Adrenal gland (tissue), 12 donors: ENCODE data around the gene CEACAM1. TPM values are rescaled to one million over a fixed set of nuclear protein-coding genes. Genes with fewer than 3 reads are reported as not detected.
"Not testable (repeated sequence)": the region's sequence is repeated elsewhere in the genome, so short reads cannot be mapped to it uniquely, and the experiment has no call there.

Experiments
- DNase-seq, 7 donors: peaks; one replicate each; pipeline ENCODE4 v3.0.0-alpha.2; 2019 to 2020
- H3K27ac ChIP-seq, 5 donors: fragments of 200-600 bp; sonication (generic) in 4 of 5; 1 replicate in 3 of 5; 2 replicates in 2 of 5; pipeline versions ENCODE4 v1.5.1 to v1.8.0; 2016 to 2020; ENCODE audit warnings: mild to moderate bottlenecking in 1 of 5
- H3K27me3 ChIP-seq: fragments of 200-600 bp; 2 replicates; pipeline ENCODE4 v1.8.0; 2021
- H3K36me3 ChIP-seq, 2 donors: fragments of 200-600 bp; replicated peaks in 1 of 2; 1 replicate in 1 of 2; 2 replicates in 1 of 2; pipeline versions ENCODE4 v1.5.1 to v1.8.0; 2018 to 2022
- H3K4me1 ChIP-seq, 2 donors: fragments of 200-600 bp; replicated peaks in 1 of 2; 1 replicate in 1 of 2; 2 replicates in 1 of 2; pipeline versions ENCODE4 v1.5.1 to v1.8.0; 2018 to 2021
- H3K4me3 ChIP-seq, 4 donors: fragments of 200-600 bp; sonication (generic) in 3 of 4; one replicate each; pipeline ENCODE4 v1.5.1; 2016 to 2018
- H3K9me3 ChIP-seq, 3 donors: fragments of 200-600 bp; sonication (generic) in 1 of 3; replicated peaks in 1 of 3; 1 replicate in 2 of 3; 2 replicates in 1 of 3; pipeline versions ENCODE4 v1.5.1 to v1.8.0; 2016 to 2021
- CTCF ChIP-seq, 6 experiments: fragments of 450-650 bp in 4 of 6; fragments of 200-600 bp in 2 of 6; sonication (generic) in 1 of 6; IDR thresholded peaks; 1 replicate in 5 of 6; 2 replicates in 1 of 6; pipeline versions ENCODE4 v1.5.1 to v1.8.0; 2016 to 2021; ENCODE audit warnings: antibody characterized with exemption in 6 of 6, mild to moderate bottlenecking in 2 of 6, moderate library complexity in 1 of 6
- POLR2A ChIP-seq, 2 donors: fragments of 450-650 bp; IDR thresholded peaks; one replicate each; pipeline ENCODE4 v1.6.1; 2017; ENCODE audit warnings: antibody characterized with exemption in 2 of 2, mild to moderate bottlenecking in 2 of 2, moderate library complexity in 1 of 2
- WGBS, 4 donors: extraction: QIAGEN DNeasy Blood & Tissue Kit in 2 of 4; methylation state at CpG; one replicate each; pipeline versions ENCODE4 v1.1.5 to v1.1.7; 2013 to 2017; 5-methylcytosine and 5-hydroxymethylcytosine counted together
- intact Hi-C, 2 donors: fragments of 100-400 bp; cut with DNase I; formaldehyde crosslinking; loops; one replicate each; pipeline versions ENCODE4 v1.14.1 to v1.15.0; 2022 to 2023
- polyA plus RNA-seq, 3 donors: library from polyadenylated mRNA; stranded (reverse); fragments of 200-250 nt in 2 of 3; fragments of 350-450 nt in 1 of 3; fragmentation: Illumina TruSeq in 1 of 3; extraction: RNeasy Lipid Tissue Mini Kit (QIAGEN cat#74804) in 1 of 3; gene quantifications; one replicate each; pipeline ENCODE4 v1.2.3, GENCODE V29; 2013 to 2014
- total RNA-seq, 9 donors: library from RNA; depleted of rRNA in 4 of 9; stranded (reverse); fragments of >200 nt in 4 of 9; fragments of 120-200 nt in 1 of 9; fragmentation: NEBNext Ultra II Directional in 1 of 9; extraction: Animal tissue kit (Norgen Biotek cat#: 25700) in 1 of 9; gene quantifications; one replicate each; pipeline versions ENCODE4 v1.1.0 to v1.2.4, GENCODE V29; 2013 to 2023
- donor health status: healthy with polysubstance abuse.
- donor health status: Bipolar disorder and iron deficiency.
- donor health status: DM: yes; HTN: yes; CAD: no.
- donor health status: DM: no; HTN: no; CAD: no.
- donor health status: DM: no; HTN: no; CAD: no.
- donor health status: DM: yes; HTN: yes; CAD: no.

CEACAM1 gene
- total and polyA plus RNA-seq, 12 donors = 12.1 to 59.5 (median 24.6) TPM

- Histone ChIP-seq H3K27ac (no peak overlapping the region), H3K36me3 (no peaks in the 10 kb centered on the region), H3K9me3 (no peaks in the 10 kb centered on the region), H3K27me3 (no peaks in the 10 kb centered on the region), H3K4me1 (peaks cover 0 to 7% of the 10 kb centered on the region in 2 donors), H3K4me3 (peak overlapping the region in 1 of 4 donors; percentile 19)
- no peak for TF ChIP-seq CTCF (IDR thresholded peaks at IDR 0.05)
- no peak for TF ChIP-seq POLR2A (IDR thresholded peaks at IDR 0.05)
- intact Hi-C loops = no loop called here
- DNase-seq = no peak
- WGBS, 4 donors = 81 to 96% (median 87%) methylated on average over 3 to 5 of the region's 5 CpGs
Measured at GRCh38 chr19:42524250-42524649, 4.0 kb downstream of the CEACAM1 start.

GRCh38 chr19:42522262-42522661 is 6.0 kb downstream of the CEACAM1 start:
- H3K9me3 ChIP-seq, H3K36me3 ChIP-seq, DNase-seq, H3K4me1 ChIP-seq, H3K4me3 ChIP-seq, H3K27me3 ChIP-seq, intact Hi-C loops, H3K27ac ChIP-seq: not testable (repeated sequence)
- WGBS, 4 donors = 78 to 92% (median 89%) methylated on average over 12 of the region's 12 CpGs

- no peak overlapping the region for H3K4me3 ChIP-seq
- WGBS, 4 donors = 69 to 89% (median 86%) methylated on average over 2 to 6 of the region's 6 CpGs
- no peaks in the 10 kb centered on the region for H3K36me3 ChIP-seq
- intact Hi-C loops = no loop called here
- no peak for TF ChIP-seq POLR2A (IDR thresholded peaks at IDR 0.05)
- no peak for TF ChIP-seq CTCF (IDR thresholded peaks at IDR 0.05)
- H3K27ac ChIP-seq = no peak overlapping the region
- H3K9me3 ChIP-seq = no peaks in the 10 kb centered on the region
- H3K4me1 ChIP-seq = no peaks in the 10 kb centered on the region
- no peak for DNase-seq
- H3K27me3 ChIP-seq = no peaks in the 10 kb centered on the region
Measured at GRCh38 chr19:42521346-42522030, 6.8 kb downstream of the CEACAM1 start.

- H3K27me3 ChIP-seq = no peaks in the 10 kb centered on the region
- intact Hi-C loops = no loop called here
- no peak overlapping the region for H3K4me3 ChIP-seq
- WGBS, 4 donors = 48 to 63% (median 59%) methylated on average over 3 of the region's 3 CpGs
- no peaks in the 10 kb centered on the region for H3K9me3 ChIP-seq
- H3K27ac ChIP-seq = no peak overlapping the region
- H3K4me1 ChIP-seq = no peaks in the 10 kb centered on the region
- no peak for DNase-seq
- H3K36me3 ChIP-seq = no peaks in the 10 kb centered on the region
- no peak for TF ChIP-seq CTCF (IDR thresholded peaks at IDR 0.05)
- no peak for TF ChIP-seq POLR2A (IDR thresholded peaks at IDR 0.05)
Measured at GRCh38 chr19:42519108-42519507, 9.2 kb downstream of the CEACAM1 start.

GRCh38 chr19:42516771-42517170 is 11.5 kb downstream of the CEACAM1 start:
- Histone ChIP-seq H3K36me3 (no peaks in the 10 kb centered on the region), H3K27me3 (no peaks in the 10 kb centered on the region), H3K4me1 (no peaks in the 10 kb centered on the region), H3K9me3 (no peaks in the 10 kb centered on the region), H3K4me3 (no peak overlapping the region), H3K27ac (no peak overlapping the region)
- TF ChIP-seq POLR2A (IDR thresholded peaks at IDR 0.05) = no peak
- TF ChIP-seq CTCF (IDR thresholded peaks at IDR 0.05) = no peak
- intact Hi-C loops = no loop called here
- 89 to 95% (median 93%) methylated on average over 2 of the region's 2 CpGs for WGBS, 4 donors
- DNase-seq = no peak
